Osteoblast (primary cell): ENCODE data around the gene NUDT4. TPM values are rescaled to one million over a fixed set of nuclear protein-coding genes. Genes with fewer than 3 reads are reported as not detected.
A peak's percentile ranks its signal among the peaks of the same experiment; 100 is the strongest.
"Not testable (repeated sequence)": the region's sequence is repeated elsewhere in the genome, so short reads cannot be mapped to it uniquely, and the experiment has no call there.

ENCODE experiments used
- DNase-seq: peaks from one replicate; pipeline ENCODE4 v3.0.0; 2011; ENCODE audit warnings: low spot score, mixed read lengths; ENCODE audit not compliant: insufficient read length; ENCODE audit errors: missing footprints
- H2AFZ ChIP-seq: 2 replicates; pipeline ENCODE4 v1.6.0; 2011; ENCODE audit warnings: mild to moderate bottlenecking, low read length
- H3K27ac ChIP-seq: 2 replicates; pipeline ENCODE4 v1.5.1; 2011; ENCODE audit warnings: mild to moderate bottlenecking, low read depth, low read length, moderate library complexity
- H3K27me3 ChIP-seq: 2 replicates; pipeline ENCODE4 v1.6.0; 2012; ENCODE audit warnings: mild to moderate bottlenecking, control low read depth, inconsistent platforms, low read length, moderate library complexity; ENCODE audit not compliant: insufficient read depth
- H3K36me3 ChIP-seq: 2 replicates; pipeline ENCODE4 v1.5.1; 2011; ENCODE audit warnings: mild to moderate bottlenecking, low read length, control low read depth, moderate library complexity; ENCODE audit not compliant: insufficient read depth
- H3K4me1 ChIP-seq: 2 replicates; pipeline ENCODE4 v1.5.1; 2011; ENCODE audit warnings: mild to moderate bottlenecking, low read length, control low read depth, moderate library complexity; ENCODE audit not compliant: insufficient read depth
- H3K4me2 ChIP-seq: 2 replicates; pipeline ENCODE4 v1.6.0; 2011; ENCODE audit warnings: mild to moderate bottlenecking, low read length; ENCODE audit not compliant: insufficient read depth
- H3K4me3 ChIP-seq: fragments of 200-600 bp; sonication (generic); 3 replicates; pipeline ENCODE4 v1.5.1; 2012; ENCODE audit warnings: mild to moderate bottlenecking, low read length, inconsistent platforms; ENCODE audit not compliant: insufficient read depth
- H3K79me2 ChIP-seq: 2 replicates; pipeline ENCODE4 v1.6.0; 2012; ENCODE audit warnings: mild to moderate bottlenecking, low read length, control low read depth, inconsistent platforms; ENCODE audit not compliant: insufficient read depth
- H3K9me3 ChIP-seq: 2 replicates; pipeline ENCODE4 v1.5.1; 2011; ENCODE audit warnings: low read depth, low read length, control low read depth
- H4K20me1 ChIP-seq: 2 replicates; pipeline ENCODE4 v1.6.0; 2012; ENCODE audit warnings: mild to moderate bottlenecking, low read length, control low read depth; ENCODE audit not compliant: insufficient read depth
- total RNA-seq: library from RNA; depleted of rRNA; stranded (reverse); fragments of >200 nt; gene quantifications from 2 replicates; pipeline ENCODE4 v1.2.3, GENCODE V29; 2012
- TF ChIP-seq, protein P1 (sequence below): IDR thresholded peaks from 2 replicates; pipeline ENCODE4 v1.5.1; 2011; ENCODE audit warnings: mild to moderate bottlenecking, low read depth, low read length, moderate library complexity; ENCODE audit errors: extremely low read depth

Gene NUDT4
- total RNA-seq, 1 donor: 145 TPM

- TF ChIP-seq, protein P1, sequence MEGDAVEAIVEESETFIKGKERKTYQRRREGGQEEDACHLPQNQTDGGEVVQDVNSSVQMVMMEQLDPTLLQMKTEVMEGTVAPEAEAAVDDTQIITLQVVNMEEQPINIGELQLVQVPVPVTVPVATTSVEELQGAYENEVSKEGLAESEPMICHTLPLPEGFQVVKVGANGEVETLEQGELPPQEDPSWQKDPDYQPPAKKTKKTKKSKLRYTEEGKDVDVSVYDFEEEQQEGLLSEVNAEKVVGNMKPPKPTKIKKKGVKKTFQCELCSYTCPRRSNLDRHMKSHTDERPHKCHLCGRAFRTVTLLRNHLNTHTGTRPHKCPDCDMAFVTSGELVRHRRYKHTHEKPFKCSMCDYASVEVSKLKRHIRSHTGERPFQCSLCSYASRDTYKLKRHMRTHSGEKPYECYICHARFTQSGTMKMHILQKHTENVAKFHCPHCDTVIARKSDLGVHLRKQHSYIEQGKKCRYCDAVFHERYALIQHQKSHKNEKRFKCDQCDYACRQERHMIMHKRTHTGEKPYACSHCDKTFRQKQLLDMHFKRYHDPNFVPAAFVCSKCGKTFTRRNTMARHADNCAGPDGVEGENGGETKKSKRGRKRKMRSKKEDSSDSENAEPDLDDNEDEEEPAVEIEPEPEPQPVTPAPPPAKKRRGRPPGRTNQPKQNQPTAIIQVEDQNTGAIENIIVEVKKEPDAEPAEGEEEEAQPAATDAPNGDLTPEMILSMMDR: no peak
- Histone ChIP-seq H3K27me3 (no peaks in the 10 kb centered on the region), H3K4me1 (peaks cover 24% of the 10 kb centered on the region), H3K79me2 (peaks cover 81% of the 10 kb centered on the region), H3K9me3 (no peaks in the 10 kb centered on the region), H4K20me1 (peaks cover 46% of the 10 kb centered on the region), H2AFZ (no peak overlapping the region), H3K36me3 (no peaks in the 10 kb centered on the region), H3K4me3 (peak overlapping the region; percentile 74), H3K4me2 (peak overlapping the region; percentile 81), H3K27ac (peak overlapping the region; percentile 94)
- DNase-seq: peak; percentile 66
These were observed 3.6 kb downstream of the NUDT4 start for GRCh38 chr12:93381161-93381975.

- Histone ChIP-seq H3K79me2 (peaks cover 88% of the 10 kb centered on the region), H3K4me2 (peak overlapping the region; percentile 81), H4K20me1 (peaks cover 47% of the 10 kb centered on the region), H3K4me1 (peaks cover 19% of the 10 kb centered on the region)
- not testable (repeated sequence) for H3K27ac ChIP-seq, H3K9me3 ChIP-seq, H3K36me3 ChIP-seq, DNase-seq, H3K4me3 ChIP-seq, H2AFZ ChIP-seq, H3K27me3 ChIP-seq
These were observed 4.3 kb downstream of the NUDT4 start for GRCh38 chr12:93381976-93382437.

DNA sequence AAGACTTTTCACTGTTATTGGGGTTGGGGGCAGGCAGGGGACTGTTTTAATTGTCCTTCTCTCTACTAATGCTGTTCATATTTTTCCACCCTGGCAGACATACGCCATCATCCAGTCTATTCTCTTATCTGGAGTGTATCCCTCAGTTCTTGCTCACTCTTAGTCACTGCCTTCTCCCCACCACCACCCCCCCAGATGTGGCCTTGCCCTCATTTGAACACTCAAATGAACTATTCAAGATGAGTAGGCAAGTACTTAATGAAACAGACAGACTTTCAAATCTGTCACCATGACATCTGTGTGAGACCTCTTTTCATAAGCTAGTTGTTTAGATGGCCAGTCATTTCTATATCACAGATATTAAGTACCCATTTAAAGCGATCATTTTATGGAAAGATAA is 10.1 kb downstream of the NUDT4 start:
- Histone ChIP-seq H3K27ac (peak overlapping the region; percentile 31), H2AFZ (no peak overlapping the region), H4K20me1 (peaks cover 42% of the 10 kb centered on the region)

DNA sequence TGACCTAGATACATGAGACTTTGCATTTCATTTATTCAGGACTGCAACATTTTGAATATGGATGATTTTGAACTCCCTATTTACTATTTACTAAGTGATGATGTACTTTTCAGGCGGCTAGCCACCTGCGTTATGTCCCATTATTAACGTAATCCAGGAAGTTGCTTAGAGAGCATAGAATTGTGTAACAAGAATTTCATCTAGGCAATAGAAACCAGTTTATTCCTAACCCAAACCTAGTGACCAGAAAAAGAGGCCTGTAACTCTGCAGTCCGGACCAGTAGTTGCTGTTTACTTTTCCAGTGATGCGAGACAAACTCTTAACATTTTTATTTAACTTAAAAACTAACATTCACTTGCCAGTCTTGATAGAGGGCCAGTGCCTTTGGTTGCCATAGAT is 12.3 kb downstream of the NUDT4 start:
- TF ChIP-seq, protein P1: no peak
- no peak overlapping the region for H3K4me2 ChIP-seq
- H3K9me3 ChIP-seq: no peaks in the 10 kb centered on the region
- H3K4me3 ChIP-seq: no peak overlapping the region
- H3K27ac ChIP-seq: no peak overlapping the region
- peaks cover 14% of the 10 kb centered on the region for H3K4me1 ChIP-seq
- no peaks in the 10 kb centered on the region for H3K27me3 ChIP-seq
- DNase-seq: no peak
- H4K20me1 ChIP-seq: peaks cover 28% of the 10 kb centered on the region
- peaks cover under 1% of the 10 kb centered on the region for H3K36me3 ChIP-seq
- no peak overlapping the region for H2AFZ ChIP-seq
- H3K79me2 ChIP-seq: peaks cover 86% of the 10 kb centered on the region

More for the DNA sequence above, 10.1 kb downstream of the NUDT4 start:
- TF ChIP-seq, protein P1: no peak
- Histone ChIP-seq H3K4me1 (peaks cover 14% of the 10 kb centered on the region), H3K4me3 (peak overlapping the region; percentile 2), H3K79me2 (peaks cover 93% of the 10 kb centered on the region), H3K4me2 (peak overlapping the region; percentile 39), H3K9me3 (no peaks in the 10 kb centered on the region), H3K36me3 (no peaks in the 10 kb centered on the region), H3K27me3 (no peaks in the 10 kb centered on the region)
- peak; percentile 85 for DNase-seq
